Heart left ventricle (tissue), 16 donors: ENCODE measurements around the gene ETV6. TPM values are rescaled to one million over a fixed set of nuclear protein-coding genes. Genes with fewer than 3 reads are reported as not detected.

Experiments
- ATAC-seq, 4 donors: fragments of 200-7000 bp; cut with Tn5 transposase; one replicate each; pipeline ENCODE4 v1.9.1; 2020 to 2022; ENCODE audit warnings: moderate library complexity in 4 of 4, mild to moderate bottlenecking in 3 of 4, moderate number of reproducible peaks in 1 of 4
- DNase-seq, 5 donors: peaks; one replicate each; pipeline ENCODE4 v3.0.0-alpha.2; 2020
- H3K27ac ChIP-seq, 12 donors: fragments of 200-600 bp; sonication (generic) in 4 of 12; one replicate each; pipeline versions ENCODE4 v1.5.0 to v1.8.0; 2016 to 2022; ENCODE audit warnings: mild to moderate bottlenecking in 2 of 12
- H3K27me3 ChIP-seq, 9 donors: fragments of 200-600 bp; sonication (generic) in 2 of 9; one replicate each; pipeline versions ENCODE4 v1.5.1 to v1.8.0; 2016 to 2022; ENCODE audit warnings: mild to moderate bottlenecking in 3 of 9
- H3K36me3 ChIP-seq, 9 donors: fragments of 200-600 bp; sonication (generic) in 2 of 9; one replicate each; pipeline versions ENCODE4 v1.5.0 to v1.8.0; 2018 to 2022; ENCODE audit warnings: mild to moderate bottlenecking in 2 of 9
- H3K4me1 ChIP-seq, 12 donors: fragments of 200-600 bp; sonication (generic) in 4 of 12; one replicate each; pipeline versions ENCODE4 v1.5.0 to v1.8.0; 2016 to 2022; ENCODE audit warnings: mild to moderate bottlenecking in 3 of 12
- H3K4me3 ChIP-seq, 12 donors: fragments of 200-600 bp; sonication (generic) in 4 of 12; one replicate each; pipeline versions ENCODE4 v1.5.0 to v1.8.0; 2017 to 2022; ENCODE audit warnings: mild to moderate bottlenecking in 9 of 12, moderate library complexity in 4 of 12
- H3K9me3 ChIP-seq, 12 donors: fragments of 200-600 bp; sonication (generic) in 4 of 12; one replicate each; pipeline versions ENCODE4 v1.5.0 to v1.8.0; 2016 to 2022; ENCODE audit warnings: mild to moderate bottlenecking in 1 of 12
- CTCF ChIP-seq, 12 donors: fragments of 200-600 bp; sonication (generic) in 4 of 12; IDR thresholded peaks; one replicate each; pipeline versions ENCODE4 v1.5.0 to v1.8.0; 2018 to 2022; ENCODE audit warnings: antibody characterized with exemption in 12 of 12, mild to moderate bottlenecking in 5 of 12
- POLR2A ChIP-seq, 2 donors: fragments of 450-650 bp; IDR thresholded peaks; one replicate each; pipeline ENCODE4 v1.6.1; 2017; ENCODE audit warnings: antibody characterized with exemption in 2 of 2, mild to moderate bottlenecking in 2 of 2, moderate library complexity in 2 of 2
- WGBS, 4 donors: extraction: QIAGEN DNeasy Blood & Tissue Kit in 2 of 4; methylation state at CpG; one replicate each; pipeline versions ENCODE4 v1.1.5 to v1.1.7; 2013 to 2018; 5-methylcytosine and 5-hydroxymethylcytosine counted together
- intact Hi-C, 10 donors: fragments of 100-400 bp; cut with DNase I; formaldehyde crosslinking; loops; one replicate each; pipeline versions ENCODE4 v1.11.1 to v1.14.2; 2022
- polyA plus RNA-seq, 2 donors: library from polyadenylated mRNA; stranded (reverse); fragments of 200-250 nt; gene quantifications; one replicate each; pipeline ENCODE4 v1.2.3, GENCODE V29; 2013
- total RNA-seq, 9 donors: library from RNA; depleted of rRNA in 2 of 9; stranded (reverse); fragments of >200 nt in 2 of 9; fragmentation: NEBNext Ultra II Directional in 3 of 9; extraction: Animal tissue kit (Norgen Biotek cat#: 25700) in 3 of 9; gene quantifications; one replicate each; pipeline versions ENCODE4 v1.1.0 to v1.2.4, GENCODE V29; 2016 to 2023
- donor health status: ischemic (EF 13 %, LVEDD 7.1; RV severe dilation, severe dysfunction).
- donor health status: healthy with polysubstance abuse.
- donor health status: DM: no; HTN: yes; CAD: no.
- donor health status: DM: no; HTN: no; CAD: no.
- donor health status: ischemic (EF 25% LVEDD 6.9; RV normal size, moderate dysfunction).
- donor health status: ischemic (EF 25% LVEDD 5.7; RV mildly dilated, moderate dysfunction).
- donor health status: healthy.
- donor health status: DM: yes; HTN: yes; CAD: no.
- donor health status: ischemic (EF 35%, LVEDD 5.7; RV mildly dilated, moderate dysfunction).
- donor health status: nonischemic (EF 11% LVEDD 7.7; RV severe dilation, severe dysfunction).
- donor health status: DM: yes; HTN: yes; CAD: no.
- donor health status: PGD.
- donor health status: ischemic (EF 29% LVEDD 5.4; RV normal size, mild dysfunction).
- donor health status: nonischemic (EF 23%, LVEDD 6.1; RV moderate dilation, normal function).

The ETV6 gene
- total and polyA plus RNA-seq, 11 donors, result 3.9 to 37.3 (median 12.4) TPM

- Histone ChIP-seq H3K4me1 (peaks cover 5 to 94% (median 74%) of the 10 kb centered on the region in 12 donors), H3K27me3 (no peaks in the 10 kb centered on the region), H3K4me3 (no peak overlapping the region), H3K27ac (peak overlapping the region; percentile 37 to 93 (median 86)), H3K36me3 (peaks cover 0 to 39% (median 7%) of the 10 kb centered on the region in 9 donors), H3K9me3 (no peaks in the 10 kb centered on the region)
- no peak for DNase-seq
- peak in 3 of 4 donors; percentile 4 to 17 (median 6) for ATAC-seq
- WGBS, 4 donors, result 54 to 69% (median 60%) methylated on average over 4 of the region's 4 CpGs
- TF ChIP-seq POLR2A (IDR thresholded peaks at IDR 0.05) (no peak), CTCF (IDR thresholded peaks at IDR 0.05) (no peak)
- intact Hi-C loops, result loop anchor here in 8 of 10 donors (5.0 to 10.0 kb wide), 5 partner anchors 53 to 107 kb away; no protein-coding TSS in a partner anchor
Measured at GRCh38 chr12:11758087-11758486, 108.6 kb downstream of the ETV6 start.

GRCh38 chr12:11758510-11759493 lies 109.3 kb downstream of the ETV6 start:
- DNase-seq (peak in 4 of 5 donors; percentile 52 to 68 (median 60)), ATAC-seq (peak; percentile 65 to 83 (median 81))
- 14 to 20% (median 17%) methylated on average over 14 of the region's 14 CpGs for WGBS, 4 donors
- Histone ChIP-seq H3K9me3 (no peaks in the 10 kb centered on the region), H3K27ac (peak overlapping the region; percentile 37 to 93 (median 86)), H3K4me3 (peak overlapping the region in 2 of 12 donors; percentile 1 to 7), H3K36me3 (peaks cover 0 to 32% (median 5%) of the 10 kb centered on the region in 9 donors), H3K4me1 (peaks cover 5 to 94% (median 74%) of the 10 kb centered on the region in 12 donors), H3K27me3 (no peaks in the 10 kb centered on the region)
- intact Hi-C loops, result loop anchor here in 8 of 10 donors (5.0 to 10.0 kb wide), 5 partner anchors 54 to 107 kb away; no protein-coding TSS in a partner anchor
- no peak for TF ChIP-seq CTCF (IDR thresholded peaks at IDR 0.05)
- no peak for TF ChIP-seq POLR2A (IDR thresholded peaks at IDR 0.05)

- H3K27me3 ChIP-seq, result no peaks in the 10 kb centered on the region
- WGBS, 4 donors, result 79 to 88% (median 84%) methylated on average over 5 of the region's 5 CpGs
- H3K27ac ChIP-seq, result peak overlapping the region; percentile 37 to 93 (median 86)
- no peaks in the 10 kb centered on the region for H3K9me3 ChIP-seq
- intact Hi-C loops, result loop anchor here in 8 of 10 donors (5.0 to 10.0 kb wide), 5 partner anchors 55 to 107 kb away; no protein-coding TSS in a partner anchor
- peaks cover 5 to 96% (median 74%) of the 10 kb centered on the region in 12 donors for H3K4me1 ChIP-seq
- TF ChIP-seq POLR2A (IDR thresholded peaks at IDR 0.05) (no peak), CTCF (IDR thresholded peaks at IDR 0.05) (no peak)
- DNase-seq (no peak), ATAC-seq (no peak)
- H3K4me3 ChIP-seq, result no peak overlapping the region
- H3K36me3 ChIP-seq, result peaks cover 0 to 25% (median 0%) of the 10 kb centered on the region in 9 donors
Measured at GRCh38 chr12:11759494-11759878, 110.0 kb downstream of the ETV6 start.

- peaks cover 5 to 96% (median 72%) of the 10 kb centered on the region in 12 donors for H3K4me1 ChIP-seq
- H3K27ac ChIP-seq, result peak overlapping the region in 8 of 12 donors; percentile 85 to 93 (median 88)
- WGBS, 4 donors, result 74 to 91% (median 81%) methylated on average over 3 of the region's 3 CpGs
- no peaks in the 10 kb centered on the region for H3K27me3 ChIP-seq
- no peaks in the 10 kb centered on the region for H3K9me3 ChIP-seq
- H3K36me3 ChIP-seq, result peaks cover 0 to 22% (median 0%) of the 10 kb centered on the region in 9 donors
- TF ChIP-seq CTCF (IDR thresholded peaks at IDR 0.05), result no peak
- no peak for TF ChIP-seq POLR2A (IDR thresholded peaks at IDR 0.05)
- no peak for ATAC-seq
- no peak overlapping the region for H3K4me3 ChIP-seq
- intact Hi-C loops, result loop anchor here in 9 of 10 donors (5.0 to 10.0 kb wide), 6 partner anchors 55 to 108 kb away; no protein-coding TSS in a partner anchor
- DNase-seq, result no peak
Measured at GRCh38 chr12:11759899-11760298, 110.4 kb downstream of the ETV6 start.
